SK-N-SH (cell line): ENCODE data around the gene CCDC57. TPM values are rescaled to one million over a fixed set of nuclear protein-coding genes. Genes with fewer than 3 reads are reported as not detected.

ENCODE experiments used
- CTCF ChIA-PET: fragments of 300-600, 350-600 bp; formaldehyde crosslinking; extraction: SDS; loops from one replicate; lab custom pipeline; 2021; lab: Yijun Ruan, JAX
- POLR2A ChIA-PET: fragments of 350-600 bp; sonication (Branson Sonifier 250); formaldehyde crosslinking; extraction: SDS; loops from one replicate; lab custom pipeline; 2020; ENCODE audit warnings: antibody characterized with exemption, inconsistent platforms; lab: Yijun Ruan, JAX
- DNase-seq: peaks from one replicate; pipeline ENCODE4 v3.0.0; 2012
- H2AFZ ChIP-seq: fragments of 200-600 bp; sonication (generic); 2 replicates; pipeline ENCODE4 v1.8.1; 2016; ENCODE audit warnings: antibody characterized with exemption, mild to moderate bottlenecking, low read depth
- H3F3A ChIP-seq: fragments of 200-600 bp; sonication (generic); replicated peaks from 2 replicates; pipeline ENCODE3; 2016; ENCODE audit warnings: antibody characterized with exemption, mild to moderate bottlenecking; ENCODE audit not compliant: insufficient read depth
- H3K27ac ChIP-seq, 2 experiments: fragments of 200-500 bp in 1 of 2; fragments of 200-600 bp in 1 of 2; sonication (Bioruptor generic) in 1 of 2; sonication (generic), shearing (Covaris generic) in 1 of 2; 2 replicates each; pipeline versions ENCODE4 v1.5.1 to v1.6.1; 2014 to 2016; ENCODE audit warnings: low read depth in 2 of 2, inconsistent platforms in 1 of 2, low read length in 1 of 2, mild to moderate bottlenecking in 1 of 2, mixed read lengths in 1 of 2
- H3K27me3 ChIP-seq: fragments of 200-600 bp; sonication (generic), shearing (Covaris generic); 2 replicates; pipeline ENCODE4 v1.6.1; 2016; ENCODE audit warnings: mixed run types; ENCODE audit not compliant: insufficient read depth
- H3K36me3 ChIP-seq, 2 experiments: fragments of 200-500 bp in 1 of 2; fragments of 200-600 bp in 1 of 2; sonication (Bioruptor generic) in 1 of 2; sonication (generic) in 1 of 2; replicated peaks in 1 of 2; 2 replicates each; pipeline versions ENCODE3 to v1.5.1; 2014 to 2016; ENCODE audit warnings: low read length in 1 of 2, mild to moderate bottlenecking in 1 of 2; ENCODE audit not compliant: insufficient read depth in 2 of 2, control insufficient read depth in 1 of 2
- H3K4me1 ChIP-seq, 2 experiments: fragments of 200-500 bp in 1 of 2; fragments of 200-600 bp in 1 of 2; sonication (Bioruptor generic) in 1 of 2; sonication (generic), shearing (Covaris generic) in 1 of 2; 2 replicates each; pipeline versions ENCODE4 v1.5.1 to v1.6.1; 2014 to 2016; ENCODE audit warnings: low read depth in 1 of 2, low read length in 1 of 2, mixed run types in 1 of 2; ENCODE audit not compliant: insufficient read depth in 2 of 2, control insufficient read depth in 1 of 2
- H3K4me2 ChIP-seq: fragments of 200-600 bp; sonication (generic), shearing (Covaris generic); 2 replicates; pipeline ENCODE4 v1.6.1; 2017; ENCODE audit warnings: mixed run types
- H3K4me3 ChIP-seq, 2 experiments: fragments of 200-500 bp in 1 of 2; fragments of 200-600 bp in 1 of 2; sonication (Bioruptor generic) in 1 of 2; sonication (generic), shearing (Covaris generic) in 1 of 2; 2 replicates each; pipeline versions ENCODE4 v1.5.1 to v1.8.1; 2014 to 2016; ENCODE audit warnings: low read depth in 2 of 2, inconsistent platforms in 1 of 2, low read length in 1 of 2, mild to moderate bottlenecking in 1 of 2, mixed read lengths in 1 of 2, moderate library complexity in 1 of 2
- H3K79me2 ChIP-seq: fragments of 200-600 bp; sonication (generic); 2 replicates; pipeline ENCODE4 v1.8.1; 2017; ENCODE audit warnings: mild to moderate bottlenecking; ENCODE audit not compliant: insufficient read depth
- H3K9ac ChIP-seq: fragments of 200-600 bp; sonication (generic); 2 replicates; pipeline ENCODE4 v1.6.1; 2017; ENCODE audit warnings: mixed run types
- H3K9me2 ChIP-seq: fragments of 200-600 bp; sonication (generic); 2 replicates; pipeline ENCODE4 v1.6.1; 2017; ENCODE audit warnings: mixed run types
- H3K9me3 ChIP-seq: fragments of 200-600 bp; sonication (generic); 2 replicates; pipeline ENCODE4 v1.6.1; 2017; ENCODE audit warnings: mixed run types, mild to moderate bottlenecking, moderate library complexity
- H4K20me1 ChIP-seq: fragments of 200-600 bp; sonication (generic); 2 replicates; pipeline ENCODE4 v1.6.1; 2017; ENCODE audit warnings: mild to moderate bottlenecking, mixed run types; ENCODE audit not compliant: insufficient read depth
- CHD2 ChIP-seq: fragments of 150-350 bp; IDR thresholded peaks from 2 replicates; pipeline ENCODE4 v1.6.1; 2018; ENCODE audit warnings: low read length; ENCODE audit not compliant: partially characterized antibody
- EP300 ChIP-seq, 2 experiments: IDR thresholded peaks; 2 replicates each; pipeline versions ENCODE4 v1.4.0 to v1.6.1; 2012; ENCODE audit warnings: borderline replicate concordance in 1 of 2, low read depth in 1 of 2, low read length in 1 of 2
- GATA2 ChIP-seq: sonication (generic); formaldehyde crosslinking; IDR thresholded peaks from 2 replicates; pipeline ENCODE4 v1.5.0; 2020; ENCODE audit warnings: mild to moderate bottlenecking, missing genetic modification reagents
- MEF2A ChIP-seq: IDR thresholded peaks from 2 replicates; pipeline ENCODE4 v1.4.0; 2012; ENCODE audit warnings: low read depth, borderline replicate concordance
- NFIC ChIP-seq: IDR thresholded peaks from 2 replicates; pipeline ENCODE4 v1.4.0; 2012; ENCODE audit warnings: borderline replicate concordance
- NRF1 ChIP-seq: IDR thresholded peaks from 2 replicates; pipeline ENCODE4 v1.6.1; 2012; ENCODE audit warnings: low read depth, mild to moderate bottlenecking, low read length
- POLR2AphosphoS5 ChIP-seq: IDR thresholded peaks from 2 replicates; pipeline ENCODE4 v1.6.1; 2012; ENCODE audit warnings: low read depth, low read length
- RAD21 ChIP-seq: IDR thresholded peaks from 2 replicates; pipeline ENCODE4 v1.6.1; 2012; ENCODE audit warnings: mild to moderate bottlenecking, low read length
- RCOR1 ChIP-seq: fragments of 150-350 bp; IDR thresholded peaks from 2 replicates; pipeline ENCODE4 v1.6.1; 2017; ENCODE audit warnings: antibody characterized with exemption, low read length
- RFX5 ChIP-seq: IDR thresholded peaks from 2 replicates; pipeline ENCODE4 v1.6.1; 2012; ENCODE audit warnings: mild to moderate bottlenecking, improper control_type of control experiment, low read length
- RXRA ChIP-seq: IDR thresholded peaks from 2 replicates; pipeline ENCODE4 v1.4.0; 2012; ENCODE audit warnings: low read depth, mild to moderate bottlenecking, borderline replicate concordance
- SIN3A ChIP-seq: IDR thresholded peaks from 2 replicates; pipeline ENCODE4 v1.6.1; 2012; ENCODE audit warnings: low read depth, mild to moderate bottlenecking, low read length, moderate library complexity, borderline replicate concordance
- TAF1 ChIP-seq: IDR thresholded peaks from 2 replicates; pipeline ENCODE4 v1.6.1; 2012; ENCODE audit warnings: low read depth, mild to moderate bottlenecking, low read length, moderate library complexity, borderline replicate concordance
- WGBS: methylation state at CpG from one replicate; pipeline ENCODE4 v1.1.6; 2017; ENCODE audit warnings: low lambda C conversion rate; 5-methylcytosine and 5-hydroxymethylcytosine counted together
- polyA plus RNA-seq, 3 experiments: library from polyadenylated mRNA; depleted of rRNA; stranded (reverse); fragments of >200 nt; gene quantifications; 2 replicates each; pipeline ENCODE4 v1.2.3, GENCODE V29; 2012
- TF ChIP-seq, protein P1 (sequence below): fragments of 150-350 bp; IDR thresholded peaks from 2 replicates; pipeline ENCODE4 v1.6.1; 2017; ENCODE audit warnings: antibody characterized with exemption, low read length, low read depth, borderline replicate concordance
- TF ChIP-seq, protein P2 (sequence below): fragments of 200-600 bp; sonication (generic); IDR thresholded peaks from 2 replicates; pipeline ENCODE4 v1.6.1; 2017; ENCODE audit warnings: antibody characterized with exemption, mild to moderate bottlenecking, moderate library complexity
- TF ChIP-seq, protein P3 (sequence below): IDR thresholded peaks from 2 replicates; pipeline ENCODE4 v1.6.1; 2012; ENCODE audit warnings: mild to moderate bottlenecking, low read depth, low read length, moderate library complexity

Gene CCDC57
- polyA plus RNA-seq, 1 of the 3 experiments (the other 2 are of a cell fraction): 68.6 TPM

DNA sequence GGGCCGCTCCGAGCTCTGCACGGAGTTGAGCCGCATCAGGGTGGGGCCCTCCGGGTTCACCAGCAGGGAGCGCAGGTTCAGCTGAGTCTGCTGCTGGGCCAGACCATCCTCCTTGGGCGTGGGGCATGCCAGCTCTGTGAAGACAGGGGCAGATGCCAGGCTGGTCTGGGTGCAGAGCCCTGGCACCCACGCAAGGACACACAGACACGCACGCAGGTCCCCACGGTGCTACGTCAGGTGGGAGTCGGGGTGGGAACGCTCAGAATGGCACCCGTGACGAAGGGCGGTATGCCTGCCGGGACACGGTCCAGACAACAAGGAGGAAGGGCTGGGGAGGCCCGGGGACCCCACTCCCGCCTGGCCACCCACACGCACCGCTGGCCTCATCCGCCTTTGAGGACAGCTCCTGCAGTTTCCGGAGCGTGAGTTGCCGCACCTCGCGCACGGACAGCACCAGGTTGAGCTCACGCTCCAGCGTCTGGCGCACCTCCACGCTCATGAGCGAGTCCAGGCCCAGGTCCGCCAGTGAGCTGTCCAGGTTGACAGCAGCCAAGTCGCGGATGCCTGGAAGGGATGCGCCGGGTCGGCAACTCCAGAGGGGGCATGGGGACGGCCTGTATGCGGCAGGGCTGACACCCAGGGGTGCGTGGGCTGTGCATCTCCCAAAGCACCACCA is 131.7 kb downstream of the CCDC57 start:
- Histone ChIP-seq H3K9me2 (no peaks in the 10 kb centered on the region), H3K4me2 (no peak overlapping the region), H3F3A (peaks cover 12% of the 10 kb centered on the region), H3K9ac (no peak overlapping the region), H3K36me3 (peaks cover 16 to 73% of the 10 kb centered on the region in 2 experiments), H4K20me1 (no peaks in the 10 kb centered on the region), H2AFZ (no peak overlapping the region), H3K4me3 (no peak overlapping the region), H3K27me3 (no peaks in the 10 kb centered on the region), H3K27ac (no peak overlapping the region), H3K9me3 (no peaks in the 10 kb centered on the region), H3K79me2 (no peaks in the 10 kb centered on the region), H3K4me1 (no peaks in the 10 kb centered on the region)
- ChIA-PET CTCF (interaction anchor here (0.9 to 2.6 kb wide), 2 partner anchors 14 to 51 kb away, joined by 3 to 12 read pairs; no protein-coding TSS in a partner anchor), POLR2A (interaction anchor here (0.6 kb wide), 1 partner anchor 59 kb away, joined by 3 read pairs; no protein-coding TSS in a partner anchor)
- DNase-seq: no peak
- WGBS: 93% methylated on average over 38 of the region's 44 CpGs
- TF ChIP-seq POLR2AphosphoS5 (no peak), MEF2A (no peak), NRF1 (no peak), RXRA (no peak), EP300 (IDR thresholded peaks at IDR 0.05; ENCODE audit: borderline replicate concordance in 1 of 2, low read depth in 1 of 2, low read length in 1 of 2) (no peak), RFX5 (no peak), RCOR1 (no peak), RAD21 (no peak), TAF1 (no peak)
- TF ChIP-seq, protein P1, sequence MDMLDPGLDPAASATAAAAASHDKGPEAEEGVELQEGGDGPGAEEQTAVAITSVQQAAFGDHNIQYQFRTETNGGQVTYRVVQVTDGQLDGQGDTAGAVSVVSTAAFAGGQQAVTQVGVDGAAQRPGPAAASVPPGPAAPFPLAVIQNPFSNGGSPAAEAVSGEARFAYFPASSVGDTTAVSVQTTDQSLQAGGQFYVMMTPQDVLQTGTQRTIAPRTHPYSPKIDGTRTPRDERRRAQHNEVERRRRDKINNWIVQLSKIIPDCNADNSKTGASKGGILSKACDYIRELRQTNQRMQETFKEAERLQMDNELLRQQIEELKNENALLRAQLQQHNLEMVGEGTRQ: no peak
- TF ChIP-seq, protein P2, sequence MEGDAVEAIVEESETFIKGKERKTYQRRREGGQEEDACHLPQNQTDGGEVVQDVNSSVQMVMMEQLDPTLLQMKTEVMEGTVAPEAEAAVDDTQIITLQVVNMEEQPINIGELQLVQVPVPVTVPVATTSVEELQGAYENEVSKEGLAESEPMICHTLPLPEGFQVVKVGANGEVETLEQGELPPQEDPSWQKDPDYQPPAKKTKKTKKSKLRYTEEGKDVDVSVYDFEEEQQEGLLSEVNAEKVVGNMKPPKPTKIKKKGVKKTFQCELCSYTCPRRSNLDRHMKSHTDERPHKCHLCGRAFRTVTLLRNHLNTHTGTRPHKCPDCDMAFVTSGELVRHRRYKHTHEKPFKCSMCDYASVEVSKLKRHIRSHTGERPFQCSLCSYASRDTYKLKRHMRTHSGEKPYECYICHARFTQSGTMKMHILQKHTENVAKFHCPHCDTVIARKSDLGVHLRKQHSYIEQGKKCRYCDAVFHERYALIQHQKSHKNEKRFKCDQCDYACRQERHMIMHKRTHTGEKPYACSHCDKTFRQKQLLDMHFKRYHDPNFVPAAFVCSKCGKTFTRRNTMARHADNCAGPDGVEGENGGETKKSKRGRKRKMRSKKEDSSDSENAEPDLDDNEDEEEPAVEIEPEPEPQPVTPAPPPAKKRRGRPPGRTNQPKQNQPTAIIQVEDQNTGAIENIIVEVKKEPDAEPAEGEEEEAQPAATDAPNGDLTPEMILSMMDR: no peak

DNA sequence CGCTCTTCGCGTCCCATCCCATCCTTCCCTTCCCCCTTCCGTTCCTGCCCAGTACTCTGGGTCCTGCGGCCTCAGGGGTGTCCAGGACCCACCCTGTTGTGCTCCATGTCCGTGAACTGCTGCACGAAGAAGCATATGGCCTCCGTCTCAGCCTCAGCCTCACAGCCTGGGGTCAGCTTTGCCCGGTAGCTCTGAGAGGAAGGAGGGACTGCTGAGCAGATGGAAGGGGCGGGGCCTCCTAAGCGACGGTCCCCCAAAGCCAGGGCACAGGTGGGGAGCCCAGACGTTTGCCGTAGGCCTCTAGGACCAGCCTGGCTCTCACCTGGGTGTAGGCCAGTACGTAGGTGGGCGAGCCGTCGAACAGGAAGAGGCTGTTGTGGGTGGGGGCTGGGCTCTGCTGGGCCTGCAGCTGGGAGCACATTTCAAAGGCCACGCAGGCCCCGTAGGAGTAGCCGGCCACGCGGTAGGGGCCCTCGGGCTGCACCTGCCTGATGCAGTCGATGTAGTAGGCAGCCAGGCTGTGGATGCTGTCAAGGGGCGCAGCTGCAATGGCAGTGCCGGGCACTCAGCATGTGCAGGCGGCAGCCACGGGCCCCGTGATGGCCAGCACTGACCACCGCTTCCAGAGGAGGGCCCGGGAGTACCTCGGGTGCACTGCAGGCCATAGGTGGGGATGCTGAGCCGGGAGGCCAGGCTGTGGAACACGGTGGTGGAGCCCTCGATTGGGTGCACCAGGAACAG is 132.4 kb downstream of the CCDC57 start:
- Histone ChIP-seq H3K9me3 (no peaks in the 10 kb centered on the region), H4K20me1 (no peaks in the 10 kb centered on the region), H3K4me1 (no peaks in the 10 kb centered on the region), H3K36me3 (peaks cover 16 to 66% of the 10 kb centered on the region in 2 experiments), H3K27me3 (no peaks in the 10 kb centered on the region), H3K27ac (no peak overlapping the region), H3K79me2 (no peaks in the 10 kb centered on the region), H3F3A (peaks cover 12% of the 10 kb centered on the region), H2AFZ (no peak overlapping the region), H3K9me2 (no peaks in the 10 kb centered on the region), H3K4me3 (no peak overlapping the region), H3K9ac (no peak overlapping the region), H3K4me2 (no peak overlapping the region)
- CTCF ChIA-PET: interaction anchor here (0.9 to 2.6 kb wide), 2 partner anchors 14 to 50 kb away, joined by 3 to 12 read pairs; no protein-coding TSS in a partner anchor
- no peak for DNase-seq
- POLR2A ChIA-PET: interaction anchor here (1.1 kb wide), 1 partner anchor 17 kb away, joined by 3 read pairs; no protein-coding TSS in a partner anchor
- 92% methylated on average over 30 of the region's 36 CpGs for WGBS
- TF ChIP-seq, protein P2: no peak
- TF ChIP-seq CHD2: no peak
- TF ChIP-seq, protein P3, sequence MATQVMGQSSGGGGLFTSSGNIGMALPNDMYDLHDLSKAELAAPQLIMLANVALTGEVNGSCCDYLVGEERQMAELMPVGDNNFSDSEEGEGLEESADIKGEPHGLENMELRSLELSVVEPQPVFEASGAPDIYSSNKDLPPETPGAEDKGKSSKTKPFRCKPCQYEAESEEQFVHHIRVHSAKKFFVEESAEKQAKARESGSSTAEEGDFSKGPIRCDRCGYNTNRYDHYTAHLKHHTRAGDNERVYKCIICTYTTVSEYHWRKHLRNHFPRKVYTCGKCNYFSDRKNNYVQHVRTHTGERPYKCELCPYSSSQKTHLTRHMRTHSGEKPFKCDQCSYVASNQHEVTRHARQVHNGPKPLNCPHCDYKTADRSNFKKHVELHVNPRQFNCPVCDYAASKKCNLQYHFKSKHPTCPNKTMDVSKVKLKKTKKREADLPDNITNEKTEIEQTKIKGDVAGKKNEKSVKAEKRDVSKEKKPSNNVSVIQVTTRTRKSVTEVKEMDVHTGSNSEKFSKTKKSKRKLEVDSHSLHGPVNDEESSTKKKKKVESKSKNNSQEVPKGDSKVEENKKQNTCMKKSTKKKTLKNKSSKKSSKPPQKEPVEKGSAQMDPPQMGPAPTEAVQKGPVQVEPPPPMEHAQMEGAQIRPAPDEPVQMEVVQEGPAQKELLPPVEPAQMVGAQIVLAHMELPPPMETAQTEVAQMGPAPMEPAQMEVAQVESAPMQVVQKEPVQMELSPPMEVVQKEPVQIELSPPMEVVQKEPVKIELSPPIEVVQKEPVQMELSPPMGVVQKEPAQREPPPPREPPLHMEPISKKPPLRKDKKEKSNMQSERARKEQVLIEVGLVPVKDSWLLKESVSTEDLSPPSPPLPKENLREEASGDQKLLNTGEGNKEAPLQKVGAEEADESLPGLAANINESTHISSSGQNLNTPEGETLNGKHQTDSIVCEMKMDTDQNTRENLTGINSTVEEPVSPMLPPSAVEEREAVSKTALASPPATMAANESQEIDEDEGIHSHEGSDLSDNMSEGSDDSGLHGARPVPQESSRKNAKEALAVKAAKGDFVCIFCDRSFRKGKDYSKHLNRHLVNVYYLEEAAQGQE: no peak
- TF ChIP-seq EP300 (IDR thresholded peaks at IDR 0.05; ENCODE audit: borderline replicate concordance in 1 of 2, low read depth in 1 of 2, low read length in 1 of 2): no peak
- no peak for TF ChIP-seq POLR2AphosphoS5
- no peak for TF ChIP-seq RXRA
- no peak for TF ChIP-seq GATA2
- TF ChIP-seq NFIC: no peak
- no peak for TF ChIP-seq SIN3A
